LNCaP clone FGC (cell line): ENCODE measurements around the gene WDR17.
A peak's percentile ranks its signal among the peaks of the same experiment; 100 is the strongest.

Experiments
- DNase-seq: peaks from one replicate; pipeline ENCODE4 v3.0.0-alpha.2; 2011; ENCODE audit warnings: low read depth
- H3K4me3 ChIP-seq: 2 replicates; pipeline ENCODE4 v1.5.1; 2011; ENCODE audit warnings: mild to moderate bottlenecking, low read depth, low read length, control low read depth
- CTCF ChIP-seq: IDR thresholded peaks from 2 replicates; pipeline ENCODE4 v1.5.1; 2012; ENCODE audit warnings: mild to moderate bottlenecking; ENCODE audit not compliant: control insufficient read depth, insufficient read depth; ENCODE audit errors: extremely low read depth

WDR17 gene

DNA sequence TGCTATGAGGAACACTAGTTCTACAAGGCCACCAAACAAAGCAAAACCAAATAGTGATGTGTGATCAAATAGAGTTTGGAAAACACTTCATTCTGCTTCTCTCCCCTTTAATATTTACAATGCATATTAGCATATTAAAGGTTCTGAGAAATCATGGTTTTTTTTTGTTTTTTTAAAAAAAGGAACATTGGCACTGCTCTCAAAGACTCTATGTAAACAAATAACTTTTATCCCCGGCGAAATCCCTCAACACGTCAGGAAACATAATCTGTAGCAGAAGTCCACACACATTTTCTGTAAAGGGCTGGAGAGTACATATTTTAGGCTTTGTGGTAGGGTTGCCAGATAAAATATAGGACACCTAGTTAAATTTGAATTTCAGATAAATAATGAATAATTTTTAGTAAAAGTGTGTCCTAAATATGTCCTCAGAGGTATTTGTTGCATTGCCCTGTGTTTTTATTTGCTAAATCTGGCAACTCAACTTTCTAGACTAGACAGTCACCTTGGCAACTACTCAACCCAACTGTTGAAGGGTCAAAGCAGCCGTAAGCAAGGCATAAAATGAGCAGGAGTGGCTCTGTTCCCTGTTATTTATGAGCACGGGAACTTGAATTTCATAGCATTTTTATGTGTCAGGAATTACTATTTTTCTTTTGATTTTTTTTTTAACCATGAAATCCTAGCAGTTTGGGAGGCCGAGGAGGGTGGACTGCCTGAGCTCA is 121.2 kb downstream of the WDR17 start:
- H3K4me3 ChIP-seq = no peak overlapping the region
- TF ChIP-seq CTCF = no peak
- no peak for DNase-seq

DNA sequence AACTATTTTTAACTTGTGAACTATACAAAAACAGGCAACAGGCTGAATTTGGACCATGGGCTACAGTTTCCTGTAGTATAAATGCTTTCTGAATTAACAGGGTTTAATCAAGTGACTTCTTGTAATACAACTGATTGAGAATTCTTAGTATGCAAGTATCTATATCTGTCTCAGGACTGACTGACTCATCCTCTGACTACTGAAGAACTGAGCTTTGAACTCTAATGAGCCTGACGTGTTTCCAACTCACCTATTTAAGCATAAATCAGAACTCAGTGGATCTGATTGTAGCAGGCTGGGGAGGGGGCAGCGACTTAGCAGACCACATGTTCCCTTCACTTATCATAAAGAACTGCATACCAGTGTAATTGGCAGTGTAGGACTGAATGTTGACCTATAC is 122.0 kb downstream of the WDR17 start:
- no peak for DNase-seq
- TF ChIP-seq CTCF = no peak
- H3K4me3 ChIP-seq = no peak overlapping the region

GRCh38 chr4:176188654-176189053 is 123.0 kb downstream of the WDR17 start:
- H3K4me3 ChIP-seq = no peak overlapping the region
- DNase-seq = no peak
- no peak for TF ChIP-seq CTCF

- no peak for TF ChIP-seq CTCF
- peak; percentile 58 for DNase-seq
- H3K4me3 ChIP-seq = no peak overlapping the region
Measured at GRCh38 chr4:176189891-176190795, 124.5 kb downstream of the WDR17 start.

- peak; percentile 60 for TF ChIP-seq CTCF
- no peak for DNase-seq
- no peak overlapping the region for H3K4me3 ChIP-seq
Measured at GRCh38 chr4:176191974-176192373, 126.3 kb downstream of the WDR17 start.

DNA sequence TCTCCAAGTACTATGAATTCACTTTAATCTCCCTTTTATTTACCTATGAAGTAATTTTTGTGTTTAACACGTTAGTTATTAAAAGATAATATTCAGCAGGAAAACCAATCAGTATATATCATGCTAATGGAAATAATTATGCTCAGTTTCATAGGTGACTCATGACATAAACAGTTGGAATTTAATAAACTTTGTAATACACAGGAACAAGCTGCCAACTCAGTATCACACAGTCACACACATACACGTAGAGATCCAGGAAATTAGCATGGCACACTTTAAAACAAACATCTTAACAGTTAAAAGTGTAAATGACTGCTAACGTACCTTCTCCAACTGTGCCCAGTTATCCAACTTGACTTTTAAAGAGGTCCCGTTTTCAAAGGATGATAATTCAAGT is 127.5 kb downstream of the WDR17 start:
- H3K4me3 ChIP-seq = no peak overlapping the region
- no peak for DNase-seq
- no peak for TF ChIP-seq CTCF
